Islet of Langerhans (tissue), 1 donor: Measurements from ENCODE around the gene GATAD2A.
A peak's percentile ranks its signal among the peaks of the same experiment; 100 is the strongest.
"Not testable (repeated sequence)": the region's sequence is repeated elsewhere in the genome, so short reads cannot be mapped to it uniquely, and the experiment has no call there.

Experiments used
- FAIRE-seq: peaks from one replicate; lab custom pipeline; 2011; peaks lifted over from hg19 to GRCh38; lab: Jason Lieb, UNC

The GATAD2A gene

DNA sequence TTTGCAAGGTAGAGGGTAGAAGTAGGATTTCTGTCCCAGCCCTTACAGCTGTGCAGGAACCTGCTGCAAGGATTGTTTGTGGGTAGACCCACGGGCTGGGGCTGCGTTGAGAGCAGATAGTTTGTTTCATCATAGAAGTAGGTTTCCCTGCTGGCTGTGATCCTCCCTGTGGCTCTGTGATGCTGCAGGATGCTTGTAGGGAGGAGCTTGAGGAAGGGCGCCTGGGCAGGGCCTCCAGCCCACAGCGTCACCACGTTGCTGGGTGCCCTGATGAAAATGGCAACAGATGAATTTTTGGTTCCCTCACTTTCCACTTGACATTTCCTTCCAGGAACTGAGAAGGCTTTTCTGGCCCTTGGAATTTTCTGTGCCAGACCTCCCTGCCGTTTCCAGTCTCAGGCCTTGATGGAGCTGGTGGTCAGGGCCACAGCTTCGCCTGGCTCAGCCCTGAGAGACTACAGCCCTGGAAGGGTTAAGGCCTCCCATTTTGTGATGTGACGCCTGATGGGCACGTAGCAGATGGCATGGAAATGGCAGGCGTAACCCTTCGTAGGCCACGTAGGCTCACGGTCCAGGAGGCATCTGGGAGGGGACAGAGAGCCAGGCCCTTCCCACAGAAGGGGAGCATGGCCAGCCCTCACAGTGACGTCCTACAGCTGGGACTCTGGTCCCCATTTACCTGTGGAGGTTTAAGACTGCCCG is 42.2 kb downstream of the GATAD2A start:
- no peak for FAIRE-seq

DNA sequence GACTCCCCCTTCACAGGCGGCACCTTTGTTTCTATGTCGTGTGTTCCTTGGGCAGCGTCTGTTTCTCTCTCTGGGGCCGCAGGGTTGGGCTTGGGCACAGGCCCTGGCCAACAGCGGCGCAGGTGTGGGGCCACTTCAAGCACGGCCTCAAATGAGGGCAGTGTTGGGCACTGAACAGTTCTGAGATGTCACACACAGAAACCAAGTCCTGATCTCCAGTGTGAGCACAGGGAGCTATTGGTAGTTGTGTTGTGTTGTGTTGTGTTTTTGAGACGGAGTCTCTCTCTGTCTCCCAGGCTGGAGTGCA is 42.7 kb downstream of the GATAD2A start:
- no peak for FAIRE-seq

DNA sequence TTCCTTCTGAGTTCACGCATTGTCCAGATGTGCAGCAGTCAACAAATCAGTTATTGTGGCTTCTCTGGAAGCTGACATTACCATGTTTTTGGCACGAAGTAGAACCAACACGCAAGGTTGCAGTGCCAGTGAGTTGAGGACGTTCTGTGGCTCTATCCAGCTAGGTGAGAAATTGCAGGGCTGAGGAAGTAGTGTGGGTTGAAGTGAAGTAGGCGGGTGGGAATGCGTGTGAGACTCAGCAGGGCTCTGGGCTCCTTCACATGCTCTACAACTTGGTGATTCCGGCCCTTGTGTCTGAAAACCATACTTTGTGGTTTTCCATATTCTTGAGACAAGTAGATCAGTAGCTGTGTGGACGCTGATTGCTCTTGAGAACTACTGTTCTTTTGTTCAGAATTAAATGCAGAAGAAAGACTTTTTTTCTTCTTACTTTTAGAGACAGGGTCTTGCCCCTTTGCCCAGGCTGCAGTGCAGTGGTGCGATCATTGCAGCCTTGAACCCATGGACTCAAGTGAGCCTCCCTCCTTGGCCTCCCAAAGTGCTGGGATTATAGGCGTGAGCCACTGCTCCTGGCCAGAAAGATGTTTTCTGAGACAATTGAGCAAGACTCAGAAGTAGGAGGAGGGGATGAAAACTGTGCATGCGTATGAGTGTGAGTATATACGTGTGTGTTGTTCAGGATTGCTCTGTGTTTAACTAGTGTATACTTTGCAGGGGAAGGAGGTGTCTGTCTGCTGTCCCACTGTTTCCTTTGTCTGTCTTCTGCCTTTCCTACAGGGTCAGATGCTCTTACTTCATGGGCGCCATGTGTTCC is 46.2 kb downstream of the GATAD2A start:
- no peak for FAIRE-seq

DNA sequence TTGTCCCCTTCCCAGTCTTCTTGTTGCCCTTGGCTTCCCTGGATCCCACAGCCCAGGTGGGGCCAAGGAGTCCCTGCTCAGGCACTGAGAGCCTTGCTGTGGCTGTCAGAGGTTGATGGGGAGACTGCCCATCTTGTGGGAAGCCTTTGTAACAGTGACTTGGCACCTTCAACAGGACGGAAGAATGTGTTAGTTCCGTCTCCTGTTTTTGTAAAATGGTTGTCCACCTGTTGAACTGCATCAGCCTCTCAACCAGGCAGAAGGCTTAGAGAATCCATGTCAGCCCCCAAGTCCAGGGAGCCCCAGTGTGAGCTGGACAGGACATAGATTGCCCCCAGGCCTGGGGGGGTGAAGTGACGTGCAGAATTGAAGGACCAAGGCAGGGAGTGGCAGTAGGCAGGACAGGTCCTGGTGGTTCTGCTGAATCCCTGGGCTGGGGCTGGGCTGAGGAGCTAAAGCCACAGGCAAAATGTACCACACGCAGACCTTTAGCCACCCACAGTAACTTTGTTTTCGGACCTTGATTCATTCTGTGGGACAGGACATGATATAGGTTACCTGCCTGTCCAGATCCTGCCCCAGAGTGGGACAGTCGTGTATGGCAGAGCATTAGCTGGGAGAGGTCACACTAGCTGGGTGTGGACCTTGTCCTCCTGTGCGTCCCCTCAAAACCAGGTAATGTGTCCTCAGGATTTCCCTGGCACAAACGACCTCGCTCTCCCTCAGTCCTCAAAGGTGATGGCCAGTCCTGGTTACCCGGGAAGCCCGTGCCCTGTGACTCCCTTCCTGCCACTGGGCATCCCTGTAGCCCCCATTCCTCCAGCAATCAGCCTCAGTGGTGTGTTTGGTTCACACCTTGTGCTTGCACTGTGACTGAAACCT is 47.0 kb downstream of the GATAD2A start:
- FAIRE-seq, result no peak

DNA sequence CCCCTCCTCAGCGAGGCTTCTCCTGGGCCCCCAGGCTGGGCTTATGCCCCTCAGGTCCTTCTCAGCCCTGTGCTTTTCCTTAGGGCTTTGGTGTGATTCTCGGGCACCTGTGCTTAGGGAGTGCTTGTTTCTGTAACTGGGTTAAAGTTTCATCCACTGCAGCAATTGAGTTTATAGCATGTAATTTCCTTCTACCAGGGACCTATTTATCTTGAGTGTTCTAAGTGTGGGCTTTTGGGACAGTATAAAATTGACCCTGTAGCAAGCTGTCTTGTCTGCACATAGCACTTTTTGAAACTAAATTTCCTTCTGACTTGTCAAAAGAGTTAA is 47.6 kb downstream of the GATAD2A start:
- no peak for FAIRE-seq

DNA sequence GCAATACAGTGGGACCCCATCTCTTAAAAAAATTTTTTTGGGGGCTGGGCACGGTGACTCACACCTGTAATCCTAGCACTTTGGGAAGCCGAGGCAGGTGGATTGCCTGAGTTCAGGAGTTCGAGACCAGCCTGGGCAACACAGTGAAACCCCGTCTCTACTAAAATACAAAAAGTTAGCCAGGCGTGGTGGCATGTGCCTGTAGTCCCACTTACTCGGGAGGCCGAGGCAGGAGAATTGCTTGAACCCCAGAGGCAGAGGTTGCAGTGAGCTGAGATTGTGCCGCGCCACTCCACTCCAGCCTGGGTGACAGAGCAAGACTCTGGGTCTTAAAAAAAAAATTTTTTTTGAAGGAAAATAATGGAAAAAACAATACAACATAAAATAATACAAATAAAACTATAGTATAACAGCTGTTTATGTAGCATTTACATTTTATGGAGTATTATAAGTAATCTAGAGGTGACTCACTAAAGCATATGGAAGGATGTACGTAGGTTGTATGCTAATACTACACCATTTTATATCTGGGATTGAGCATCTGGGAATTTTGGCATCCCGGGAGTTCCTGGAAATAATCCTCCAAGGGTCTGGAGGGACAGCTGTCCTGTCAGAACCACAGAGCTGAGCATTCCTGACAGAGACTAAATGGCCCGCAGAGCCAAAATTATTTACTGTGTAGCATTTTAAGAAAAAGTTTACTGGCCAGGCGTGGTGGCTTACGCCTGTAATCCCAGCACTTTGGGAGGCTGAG is 49.9 kb downstream of the GATAD2A start:
- FAIRE-seq, result not testable (repeated sequence)

DNA sequence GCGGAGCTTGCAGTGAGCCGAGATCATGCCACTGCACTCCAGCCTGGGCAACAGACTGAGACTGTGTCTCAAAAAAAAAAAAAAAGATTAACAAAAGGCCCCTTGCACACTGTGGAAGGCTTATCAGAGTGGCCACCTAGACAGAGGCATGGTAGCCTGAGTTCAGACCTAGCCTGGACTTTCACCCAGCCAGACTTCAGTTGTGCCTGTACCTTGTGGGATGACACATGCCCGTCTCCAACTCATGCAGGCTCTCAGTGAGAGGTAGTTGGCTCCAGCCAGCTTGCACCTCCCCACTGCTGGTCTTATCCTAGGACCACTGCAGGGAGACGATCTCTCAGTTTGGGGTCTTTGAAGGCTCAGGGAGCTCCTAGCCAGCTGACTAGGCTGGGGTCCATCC is 52.2 kb downstream of the GATAD2A start:
- no peak for FAIRE-seq

DNA sequence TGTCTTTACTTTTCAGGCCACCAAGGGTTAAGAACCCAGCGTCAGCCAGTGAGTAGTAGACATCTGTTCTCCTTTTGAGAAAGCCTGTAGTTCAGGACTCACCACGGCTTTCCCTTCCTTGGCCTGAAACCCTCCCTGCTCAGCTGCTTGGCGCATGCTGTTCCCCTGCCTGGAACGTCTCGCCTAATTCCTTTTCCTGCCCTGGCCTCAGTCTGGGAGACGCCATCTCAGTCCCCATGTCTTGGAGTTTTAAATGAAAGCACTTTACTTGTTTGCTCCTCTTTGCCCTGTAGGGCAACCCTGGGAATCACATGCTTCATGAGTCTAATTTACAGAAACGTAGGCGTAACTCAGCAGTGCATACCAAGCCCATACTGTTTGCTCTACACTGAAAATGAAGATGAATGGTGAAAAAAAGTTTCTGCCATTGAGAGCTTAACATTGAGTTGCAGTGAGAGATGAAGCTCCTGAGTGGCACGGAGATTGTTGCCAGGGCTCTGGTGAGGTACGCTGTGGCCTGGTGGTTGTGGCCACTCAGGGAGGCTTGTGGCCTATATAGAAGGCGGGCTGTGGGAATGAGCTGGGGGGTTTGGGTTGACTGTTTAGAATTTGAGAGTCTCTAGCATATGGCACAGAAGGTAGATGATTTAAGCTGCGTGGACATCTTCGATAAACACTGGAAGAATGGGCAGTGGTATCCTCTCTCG is 52.8 kb downstream of the GATAD2A start:
- no peak for FAIRE-seq

DNA sequence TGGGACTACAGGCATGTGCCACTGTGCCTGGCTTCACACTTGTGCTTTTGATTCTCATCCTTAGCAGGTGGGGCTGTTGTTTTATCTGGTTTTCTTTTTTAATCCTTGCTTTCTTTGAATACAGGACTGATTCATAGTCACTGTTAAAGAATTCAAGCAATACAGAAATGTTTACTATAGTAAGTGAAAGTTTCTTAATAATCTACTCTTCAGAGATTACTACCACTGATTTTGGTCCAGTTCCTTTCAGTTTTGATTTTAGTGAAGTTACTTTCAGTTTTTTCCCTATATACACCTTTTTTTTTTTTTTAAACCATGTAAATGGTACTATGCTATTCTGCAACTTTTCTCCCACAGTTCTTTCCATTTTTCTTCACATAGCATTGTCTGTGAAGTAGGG is 53.6 kb downstream of the GATAD2A start:
- no peak for FAIRE-seq

DNA sequence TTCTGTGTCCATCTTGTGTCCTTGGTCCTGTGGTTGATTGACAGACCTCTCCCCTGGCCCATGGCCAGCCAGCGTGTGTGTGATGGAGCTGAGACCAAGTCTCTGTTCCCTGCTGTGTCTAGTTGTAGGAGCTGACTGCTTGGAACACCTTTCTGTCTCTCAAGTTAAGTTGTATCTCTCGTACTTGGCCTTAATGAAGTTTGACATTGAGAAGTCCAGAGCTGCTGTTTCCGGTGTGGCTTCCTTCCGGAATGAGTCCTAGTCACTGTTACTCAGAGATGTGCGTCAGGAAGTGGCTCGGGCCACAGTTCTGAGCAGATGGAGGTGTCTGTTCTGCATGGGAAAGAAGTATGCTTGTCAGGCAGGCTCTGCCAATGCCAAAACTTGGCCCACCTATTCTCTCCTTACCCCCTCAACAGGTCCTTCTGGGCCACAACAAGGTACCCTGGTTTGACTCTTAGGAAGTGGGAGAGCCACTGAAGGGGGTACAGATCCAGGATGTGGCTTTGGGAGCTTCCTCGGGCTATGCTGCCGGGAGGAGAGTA is 54.3 kb downstream of the GATAD2A start:
- FAIRE-seq, result no peak

DNA sequence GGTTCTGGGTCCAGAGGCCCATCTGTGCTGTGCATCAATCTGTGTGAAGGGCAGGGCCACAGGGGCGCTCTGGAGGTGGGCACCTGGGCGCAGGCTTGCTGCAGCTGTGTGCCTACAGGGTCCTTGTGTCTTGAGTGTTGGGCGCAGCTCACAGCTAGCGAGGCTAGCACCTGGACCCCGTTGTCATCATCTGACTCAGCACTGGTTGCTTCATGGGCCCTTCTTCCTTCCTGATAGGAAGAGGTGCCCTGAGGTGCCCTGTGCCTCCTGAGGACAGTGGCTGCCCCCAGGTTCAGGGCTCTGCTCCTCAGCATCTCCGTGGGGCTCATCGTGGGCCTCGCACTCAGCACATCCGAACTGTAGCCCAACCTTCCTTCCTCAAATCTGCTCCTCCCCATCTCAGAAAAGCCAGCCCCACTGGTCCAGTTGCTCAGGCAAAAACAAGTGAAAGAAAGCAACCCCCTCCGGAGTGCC is 54.8 kb downstream of the GATAD2A start:
- no peak for FAIRE-seq

DNA sequence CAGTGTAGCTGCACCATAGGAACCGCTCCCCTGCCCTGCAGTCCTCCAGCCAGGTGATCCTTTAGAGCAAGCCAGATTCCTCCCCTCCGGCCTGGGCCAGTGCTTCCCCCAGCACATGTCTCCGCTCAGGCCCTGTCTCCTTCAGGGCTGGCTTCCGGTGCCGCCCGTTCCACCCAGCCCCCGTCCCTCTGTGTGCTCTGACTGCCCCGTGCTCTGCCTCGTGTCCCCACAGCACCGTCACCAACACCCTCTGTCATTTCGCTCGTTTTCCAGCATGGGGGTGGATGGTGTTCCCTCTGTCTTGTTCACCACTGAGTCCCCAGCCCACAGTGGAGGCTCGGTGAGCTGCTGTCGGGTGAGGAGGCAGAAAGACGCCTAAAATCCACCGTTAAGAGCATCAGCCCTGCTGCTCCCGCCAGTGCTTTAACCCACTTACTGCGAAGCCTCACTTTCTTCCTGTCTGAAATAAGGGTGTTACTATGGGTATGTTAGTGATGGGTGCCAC is 55.3 kb downstream of the GATAD2A start:
- no peak for FAIRE-seq

DNA sequence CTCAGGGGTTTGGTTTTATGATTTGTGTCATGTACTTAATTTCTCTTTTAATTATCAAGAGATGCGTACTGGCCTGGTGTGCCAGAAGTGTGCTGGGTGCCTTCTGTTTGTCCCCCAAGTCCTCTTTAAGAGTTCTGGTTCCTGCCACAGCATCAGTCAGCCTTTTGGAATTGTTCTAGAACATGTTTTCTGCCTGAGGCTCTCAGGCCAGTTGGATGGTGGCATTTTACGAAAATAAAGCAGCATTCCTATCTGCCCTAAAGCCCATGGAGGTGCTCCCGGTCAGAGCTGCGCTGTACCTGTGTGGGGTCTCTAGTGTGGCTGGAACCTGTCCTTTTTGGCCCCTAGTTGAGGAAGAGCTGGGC is 55.8 kb downstream of the GATAD2A start:
- FAIRE-seq, result no peak

DNA sequence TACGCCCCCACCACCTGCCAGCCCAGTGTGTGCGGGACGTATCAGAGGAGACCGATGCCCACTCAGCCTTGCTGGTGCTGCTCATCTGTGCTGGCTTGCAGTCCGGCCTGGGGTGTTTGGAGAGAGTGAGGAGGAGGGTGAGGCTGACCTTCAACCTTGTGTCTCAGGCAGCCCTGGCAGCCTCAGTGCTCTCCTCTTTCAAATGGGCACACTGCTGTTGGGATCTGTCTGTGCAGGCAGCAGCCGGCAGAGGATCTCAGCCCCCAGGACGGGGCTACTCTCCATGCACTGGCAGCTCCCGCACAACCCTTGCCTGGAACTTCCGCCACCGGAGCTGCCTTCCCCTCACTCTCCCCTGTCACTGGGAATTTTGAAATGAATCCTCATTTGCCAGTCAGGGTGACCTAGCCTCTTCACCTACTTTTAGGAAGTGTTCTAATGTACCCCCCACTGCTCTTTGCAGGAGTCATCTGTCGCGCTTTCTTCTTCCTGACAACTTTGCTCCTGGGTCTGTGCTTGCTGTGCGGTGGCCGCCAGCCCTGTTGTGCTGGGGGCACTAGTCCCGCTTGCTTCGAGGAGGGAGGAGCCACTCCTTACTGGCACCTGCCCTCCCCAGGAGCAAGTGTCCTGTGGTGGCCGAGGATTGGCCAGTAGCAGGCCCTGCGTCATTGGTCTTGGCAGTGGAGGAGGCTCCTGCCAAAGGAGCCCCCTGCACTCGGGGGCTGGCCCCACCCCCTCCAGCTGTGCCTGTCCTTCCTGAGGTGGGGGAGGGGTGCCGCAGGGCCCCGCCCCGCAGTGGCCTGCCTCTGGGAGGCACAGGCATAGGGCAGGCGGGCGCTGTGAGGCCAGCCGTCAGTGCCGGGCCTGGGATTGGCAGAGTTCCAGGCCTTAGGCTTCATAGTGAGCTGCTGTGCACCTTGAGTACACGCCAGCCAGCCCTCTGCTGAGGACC is 56.5 kb downstream of the GATAD2A start:
- FAIRE-seq, result no peak

DNA sequence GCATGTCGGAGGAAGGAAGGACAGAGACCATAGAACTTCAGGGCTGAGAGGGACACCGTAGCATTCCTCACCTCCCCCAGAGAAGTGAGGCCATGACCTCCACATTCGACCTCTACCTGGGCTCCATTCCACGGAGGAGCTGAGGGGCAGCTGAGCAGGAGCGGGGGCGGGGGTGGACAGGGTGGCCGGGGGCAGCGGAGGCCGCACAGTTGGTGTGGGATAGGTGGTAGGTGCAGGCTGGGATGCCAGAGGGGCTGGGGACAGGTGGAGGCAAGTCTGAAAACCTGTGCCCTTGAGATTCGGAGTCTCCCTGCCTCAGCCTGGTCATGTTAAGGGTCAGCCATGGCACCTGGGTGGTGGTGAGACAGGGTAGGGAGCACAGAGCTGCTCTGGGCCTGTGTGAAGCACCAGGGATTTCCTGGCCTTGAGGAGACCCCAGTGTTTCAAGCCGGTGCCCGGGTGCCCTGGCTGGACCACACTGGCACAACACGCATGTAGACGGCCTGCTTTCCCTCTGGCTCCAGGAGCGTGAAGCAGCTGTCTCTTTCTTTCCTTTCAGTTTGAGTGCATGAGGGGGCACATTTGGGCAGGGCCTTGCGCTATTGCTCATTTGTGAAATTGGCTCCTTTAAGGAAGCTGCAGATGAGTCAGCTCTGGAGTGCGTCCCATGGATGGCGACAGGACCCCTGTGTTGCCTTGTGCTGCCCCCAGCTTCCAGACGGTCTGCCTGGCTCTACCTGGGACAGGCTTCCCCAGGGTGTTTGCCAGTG is 58.1 kb downstream of the GATAD2A start:
- FAIRE-seq, result no peak

DNA sequence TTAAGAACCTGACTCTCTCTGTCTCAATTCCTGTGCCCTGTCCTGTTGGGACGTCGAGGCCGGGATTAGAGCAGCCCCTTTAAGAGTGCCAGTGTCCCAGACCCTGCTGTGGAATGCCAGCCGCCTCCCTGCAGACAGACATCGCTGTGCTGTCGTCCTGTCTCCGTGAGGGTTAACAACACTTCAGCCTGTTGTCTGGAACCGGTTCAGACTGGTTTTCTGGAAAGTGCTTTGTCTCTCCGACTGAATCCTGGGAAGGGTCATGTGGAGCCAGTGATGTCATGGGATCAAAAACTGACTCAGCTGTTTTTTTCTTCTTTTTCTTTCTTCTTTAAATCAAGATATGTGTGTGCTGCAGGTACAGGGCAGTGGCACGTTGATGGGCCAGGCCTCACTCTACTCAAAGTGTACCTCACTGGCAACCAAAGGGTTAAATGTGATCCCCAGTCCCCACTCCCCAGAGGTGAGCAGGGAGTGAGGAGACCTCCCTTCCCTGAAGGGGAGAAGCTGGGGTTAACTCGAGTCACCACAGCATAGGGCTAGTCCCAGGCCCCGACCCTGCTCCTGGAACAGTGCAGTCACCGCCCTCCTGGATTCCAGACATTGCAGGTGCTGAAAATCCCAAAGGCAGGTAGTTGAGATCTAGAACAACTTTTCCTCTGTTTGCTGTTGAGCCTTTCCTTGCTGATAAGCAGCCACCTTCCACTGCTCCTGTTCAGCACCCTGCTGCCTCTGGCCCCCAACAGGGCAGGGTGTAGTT is 59.0 kb downstream of the GATAD2A start:
- FAIRE-seq, result peak; percentile 5

DNA sequence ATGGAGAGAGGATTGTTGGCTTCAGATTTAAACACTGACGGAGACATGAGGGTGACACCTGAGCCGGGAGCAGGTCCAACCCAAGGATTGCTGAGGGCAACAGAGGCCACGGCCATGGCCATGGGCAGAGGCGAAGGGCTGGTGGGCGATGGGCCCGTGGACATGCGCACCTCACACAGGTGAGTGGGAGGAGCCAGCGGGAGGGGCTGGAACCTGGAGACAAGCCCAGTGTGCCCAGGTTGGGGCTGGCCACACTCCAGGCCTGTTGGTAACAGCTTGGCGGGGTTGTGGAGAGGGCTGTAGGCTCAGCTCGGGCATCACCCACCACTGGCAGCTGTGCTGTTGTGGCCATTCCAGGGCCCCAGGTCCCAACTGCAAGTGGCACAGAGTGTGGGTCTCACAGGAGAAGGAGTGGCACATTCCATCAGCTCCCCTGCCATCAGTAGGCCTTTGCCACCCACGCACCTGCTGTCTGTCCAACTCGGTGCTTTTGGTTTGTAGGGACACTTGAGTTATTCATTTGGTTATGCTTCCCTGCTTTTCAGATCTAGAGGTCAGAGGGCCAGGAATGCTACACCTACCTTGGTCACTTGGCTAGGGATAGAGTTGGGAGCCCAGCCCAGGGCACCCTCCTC is 60.1 kb downstream of the GATAD2A start:
- FAIRE-seq, result no peak

DNA sequence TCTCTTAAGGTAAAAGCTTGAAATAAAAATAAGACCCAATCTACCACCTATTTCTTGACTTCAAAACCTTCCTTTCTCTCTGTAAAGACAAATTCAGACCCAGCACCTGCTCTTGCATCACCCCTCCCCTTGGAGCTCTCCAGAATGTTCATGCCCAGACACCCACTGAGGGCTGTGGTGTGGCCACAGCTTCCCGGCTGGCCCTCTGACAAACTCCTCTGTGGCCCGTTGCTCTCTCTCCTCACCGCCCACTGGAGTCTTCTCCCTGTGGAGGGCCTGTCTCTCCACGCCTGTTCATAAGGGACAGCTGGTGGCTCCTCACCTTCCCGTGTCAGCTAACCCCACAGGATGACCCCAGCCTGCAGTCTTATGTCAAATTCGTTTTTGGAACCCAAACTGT is 60.7 kb downstream of the GATAD2A start:
- no peak for FAIRE-seq
